ENCODE measurements around the gene TSHZ2.
A peak's percentile ranks its signal among the peaks of the same experiment; 100 is the strongest.
"Not testable (repeated sequence)": the region's sequence is repeated elsewhere in the genome, so short reads cannot be mapped to it uniquely, and the experiment has no call there.

Gene TSHZ2

DNA sequence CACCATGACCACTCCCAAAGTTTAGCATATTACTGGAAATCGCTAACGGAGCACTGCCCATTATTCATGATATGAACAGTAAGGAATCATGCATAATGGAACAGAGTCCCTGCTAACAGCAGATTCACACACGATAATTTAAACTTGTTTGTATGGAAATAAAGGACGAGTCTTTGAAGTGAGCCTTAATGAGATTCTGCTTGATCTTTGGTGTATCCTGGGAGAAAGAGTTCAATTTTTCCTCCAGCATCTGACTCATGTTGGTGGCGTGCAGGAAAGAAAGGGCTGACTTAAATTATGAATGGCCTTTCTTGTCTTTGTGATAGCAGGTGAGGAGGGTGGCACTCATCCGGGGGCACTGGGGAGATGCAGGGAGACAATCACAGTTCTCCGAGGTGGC is 426.9 kb downstream of the TSHZ2 start:
- DNase-seq = no peak

DNA sequence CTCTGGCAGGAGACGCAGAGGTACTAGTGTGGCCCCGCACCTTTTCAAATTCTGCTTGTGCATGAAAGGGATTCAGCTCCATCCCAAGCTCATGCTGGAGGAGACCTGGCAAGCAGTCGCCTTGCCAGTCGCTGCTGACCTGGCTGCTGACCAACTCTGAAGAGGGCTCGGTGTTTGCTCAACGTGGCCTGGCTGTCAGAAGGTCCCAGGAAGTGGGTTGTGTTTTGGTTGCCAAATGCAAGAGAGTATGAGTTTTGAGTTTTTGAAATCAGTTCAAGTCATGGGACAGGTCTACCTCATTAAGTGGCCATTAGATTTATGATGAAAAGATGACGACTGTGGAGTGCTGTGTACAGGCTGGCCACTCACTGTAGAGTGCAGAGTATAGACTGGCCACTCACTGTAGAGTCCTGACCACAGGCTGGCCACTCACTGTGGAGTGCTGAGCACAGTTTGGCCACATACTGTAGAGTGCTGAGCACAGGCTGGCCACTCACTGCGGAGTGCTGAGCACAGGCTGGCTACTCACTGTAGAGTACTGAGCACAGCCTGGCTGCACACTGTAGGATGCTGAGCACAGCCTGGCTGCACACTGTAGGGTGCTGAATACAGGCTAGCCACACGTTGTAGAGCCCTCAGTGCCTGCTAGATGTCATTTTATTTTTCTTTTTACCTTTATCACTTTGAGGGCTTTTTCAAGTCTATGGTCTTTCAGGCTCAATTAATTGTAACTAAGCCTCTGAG is 427.6 kb downstream of the TSHZ2 start:
- DNase-seq = no peak

DNA sequence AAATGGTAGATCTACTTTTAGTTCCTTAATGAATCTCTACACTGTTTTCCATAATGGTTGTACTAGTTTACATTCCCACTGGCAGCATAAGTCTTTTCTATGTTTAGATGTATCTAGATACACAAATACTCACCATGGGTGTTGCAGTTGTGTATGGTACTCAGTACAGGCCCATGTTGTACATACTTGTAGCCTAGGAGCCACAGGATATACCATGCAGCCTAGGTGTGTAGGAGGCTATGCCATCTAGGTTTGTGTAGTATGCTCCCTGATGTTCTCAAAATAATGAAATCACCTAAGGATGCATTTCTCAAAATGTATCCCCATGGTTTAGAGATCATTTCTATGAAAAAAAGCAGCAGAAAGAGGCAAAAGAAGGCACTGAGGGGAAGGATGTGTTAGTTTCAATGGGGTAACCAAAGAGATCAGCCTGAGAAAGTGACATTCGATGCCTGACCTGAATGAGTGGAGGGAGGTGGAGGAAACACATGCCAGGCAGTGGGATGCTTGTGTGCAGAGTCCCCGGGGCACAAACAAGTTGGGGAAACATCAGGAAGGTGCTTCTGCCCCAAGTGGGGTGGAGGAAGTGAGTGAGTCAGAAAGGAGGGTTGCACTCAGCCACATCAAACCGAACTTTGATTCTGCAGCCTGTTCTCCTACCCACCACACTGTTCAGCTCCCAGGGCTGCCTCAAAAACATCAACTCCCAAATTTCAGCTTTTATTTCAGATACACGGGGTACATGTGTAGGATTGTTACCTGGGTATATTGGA is 430.3 kb downstream of the TSHZ2 start:
- no peak for DNase-seq

DNA sequence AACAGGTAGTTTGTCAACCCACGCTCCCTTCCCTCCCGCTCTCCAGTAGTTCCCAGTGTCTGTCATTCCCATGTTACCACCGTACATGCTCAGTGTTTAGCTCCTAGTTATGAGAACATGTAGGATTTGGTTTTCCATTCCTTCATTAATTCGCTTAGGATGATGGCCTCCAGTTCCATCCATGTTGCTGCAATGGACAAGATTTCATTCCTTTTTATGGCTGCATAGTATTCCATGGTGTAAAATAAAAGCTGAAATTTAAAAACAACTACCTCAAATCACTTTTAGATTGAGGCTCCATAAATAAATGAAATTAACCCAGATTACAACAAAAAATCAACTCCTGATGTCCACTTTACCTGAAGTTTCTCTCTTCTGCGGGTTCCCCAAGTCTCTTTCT is 430.9 kb downstream of the TSHZ2 start:
- DNase-seq = no peak

DNA sequence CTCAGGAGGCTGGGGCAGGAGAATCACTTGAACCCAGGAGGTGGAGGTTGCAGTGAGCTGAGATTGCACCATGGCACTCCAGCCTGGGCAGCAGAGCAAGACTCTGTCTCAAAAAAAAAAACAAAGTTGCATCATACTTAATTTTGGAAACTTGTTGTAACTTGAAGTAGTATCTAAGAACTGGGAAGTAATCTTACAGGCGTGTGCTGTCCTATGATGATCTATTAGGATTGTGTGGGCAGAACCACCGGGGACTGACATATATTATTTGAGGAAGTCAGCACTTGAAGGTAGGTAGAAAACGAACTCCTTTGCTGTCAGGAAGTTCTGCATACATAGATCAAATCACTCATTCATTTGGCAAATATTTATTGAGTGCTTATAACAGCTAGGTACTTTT is 433.0 kb downstream of the TSHZ2 start:
- DNase-seq = no peak

DNA sequence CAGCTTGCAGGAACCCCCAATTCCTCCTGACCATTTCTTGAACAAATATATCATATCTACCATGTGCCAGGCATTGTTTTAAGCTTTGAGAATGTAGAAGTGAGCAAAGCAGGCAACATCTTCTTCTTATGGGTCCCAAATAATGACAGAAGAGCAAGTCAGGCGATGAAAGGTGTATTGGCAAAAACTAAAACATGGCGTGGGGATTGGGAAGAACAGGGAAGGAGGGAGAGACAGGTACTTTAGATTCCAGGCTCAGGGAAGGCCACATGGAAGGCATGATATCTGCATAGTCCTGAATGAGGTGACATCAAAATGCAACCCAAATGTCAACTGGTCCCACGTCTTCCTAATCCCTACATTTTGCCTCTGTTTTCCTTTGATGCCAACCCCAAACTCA is 434.4 kb downstream of the TSHZ2 start:
- DNase-seq = no peak

DNA sequence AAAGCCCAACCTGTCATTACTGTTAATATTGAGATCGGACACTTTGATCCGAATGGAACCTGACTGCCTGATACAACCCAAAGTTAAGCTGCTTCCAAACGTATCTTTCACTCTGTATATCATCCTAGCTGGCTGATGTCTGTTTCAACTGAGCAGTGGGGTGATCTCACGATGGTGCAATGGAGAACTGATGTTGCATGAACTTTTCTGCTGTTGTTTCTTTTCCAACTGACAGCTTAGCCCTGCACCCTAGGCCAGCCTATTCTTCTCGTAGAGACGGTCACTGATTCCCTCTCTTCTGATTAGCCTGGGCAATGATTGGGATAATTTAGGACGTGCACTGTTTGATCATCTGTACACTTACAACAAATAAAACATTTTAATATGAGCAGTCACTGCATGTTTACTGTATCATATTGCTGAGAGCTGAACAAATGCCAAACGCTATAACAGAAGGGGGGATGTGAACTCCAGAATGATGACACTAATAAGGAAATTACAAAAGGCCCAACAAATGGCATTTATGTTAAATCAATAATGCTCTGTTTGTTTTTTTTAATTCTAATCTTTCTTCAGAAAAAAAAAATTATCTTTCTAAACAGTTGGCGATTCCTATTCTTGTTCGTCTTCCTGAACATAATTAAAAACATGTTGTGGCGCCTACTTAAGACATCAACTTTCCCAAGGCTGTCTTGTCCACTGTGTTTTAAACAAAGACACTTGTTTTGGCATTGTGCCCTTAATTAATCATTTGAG is 436.7 kb downstream of the TSHZ2 start:
- peak; percentile 51 for DNase-seq

DNA sequence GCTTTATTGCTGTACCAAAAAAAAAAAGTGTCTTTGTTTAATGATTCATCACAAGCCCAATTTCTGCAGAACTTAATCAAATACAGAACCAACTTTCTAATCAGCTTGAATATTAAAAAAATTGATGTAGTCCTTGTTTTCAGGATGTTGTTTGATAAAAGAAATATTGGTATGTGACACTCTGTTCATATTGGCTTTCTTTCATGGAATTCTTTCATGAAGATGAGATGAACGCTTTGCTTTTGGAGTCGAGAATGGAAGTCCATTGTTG is 437.2 kb downstream of the TSHZ2 start:
- peak; percentile 36 for DNase-seq

DNA sequence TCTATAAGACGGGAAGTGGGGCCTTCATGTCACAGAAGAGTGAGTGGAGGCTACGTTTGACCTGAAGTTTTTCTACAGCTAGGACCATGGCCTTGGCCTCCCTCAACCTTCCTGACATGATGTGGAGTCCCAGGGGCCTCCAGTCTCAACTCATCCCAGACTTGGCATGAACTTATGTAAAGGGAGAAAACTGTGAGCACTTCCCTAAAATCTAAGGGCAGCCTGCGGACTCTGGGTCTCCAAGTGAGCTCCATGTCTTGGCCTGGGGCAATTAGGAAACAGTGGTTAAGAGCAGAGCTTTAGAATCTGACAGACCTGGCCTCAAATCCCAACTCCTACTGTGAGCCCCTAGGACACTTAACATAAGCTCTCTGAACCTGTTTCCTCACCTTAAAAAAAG is 439.0 kb downstream of the TSHZ2 start:
- DNase-seq = no peak

DNA sequence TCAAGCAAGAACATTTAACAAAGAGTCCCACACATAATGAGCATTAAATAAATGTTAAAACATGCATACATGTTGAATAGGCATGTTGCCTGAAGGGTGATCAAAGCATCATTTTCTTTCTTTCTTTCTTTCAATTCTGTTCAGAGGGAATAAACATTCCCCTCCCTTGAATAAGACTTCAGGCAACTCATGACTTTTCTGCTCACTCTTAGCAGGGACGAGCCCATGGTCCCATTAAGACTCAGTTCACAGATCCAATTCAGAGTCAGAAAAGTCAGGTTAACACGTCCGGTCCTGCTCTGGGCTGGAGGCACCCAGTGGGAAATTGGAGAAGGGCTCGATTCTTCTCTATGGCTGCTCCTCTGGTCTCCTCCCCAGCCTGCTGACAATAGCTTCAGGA is 439.7 kb downstream of the TSHZ2 start:
- DNase-seq = no peak

DNA sequence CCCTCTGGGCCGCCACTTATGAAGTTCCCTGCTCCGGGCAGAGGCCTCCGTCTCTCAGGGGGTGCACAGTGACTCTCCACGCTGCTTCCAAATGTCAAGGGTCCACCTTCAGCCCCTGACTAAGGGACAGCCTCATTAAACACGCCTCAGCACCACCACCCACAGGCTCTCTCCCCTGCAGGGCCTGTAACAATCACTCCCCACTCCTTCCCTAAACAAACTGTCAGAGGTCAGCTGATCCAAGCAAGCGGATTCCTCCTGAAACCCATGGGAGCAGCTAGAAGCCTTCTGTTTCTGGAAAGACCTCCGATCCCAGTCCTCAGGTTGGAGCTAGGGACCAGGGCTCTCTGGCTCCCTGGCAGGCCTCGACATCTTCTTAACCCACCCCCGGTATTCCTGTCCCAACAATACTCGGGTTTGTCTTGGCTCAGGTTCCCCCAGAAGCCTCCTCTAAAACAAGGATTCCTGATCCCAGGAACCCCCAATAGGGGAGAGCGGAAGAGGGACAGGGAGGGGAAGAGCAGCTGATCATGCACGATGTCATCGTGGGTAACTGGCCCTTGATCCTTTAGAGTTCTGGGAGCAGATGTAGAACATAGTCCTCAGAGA is 440.5 kb downstream of the TSHZ2 start:
- DNase-seq = peak; percentile 58

DNA sequence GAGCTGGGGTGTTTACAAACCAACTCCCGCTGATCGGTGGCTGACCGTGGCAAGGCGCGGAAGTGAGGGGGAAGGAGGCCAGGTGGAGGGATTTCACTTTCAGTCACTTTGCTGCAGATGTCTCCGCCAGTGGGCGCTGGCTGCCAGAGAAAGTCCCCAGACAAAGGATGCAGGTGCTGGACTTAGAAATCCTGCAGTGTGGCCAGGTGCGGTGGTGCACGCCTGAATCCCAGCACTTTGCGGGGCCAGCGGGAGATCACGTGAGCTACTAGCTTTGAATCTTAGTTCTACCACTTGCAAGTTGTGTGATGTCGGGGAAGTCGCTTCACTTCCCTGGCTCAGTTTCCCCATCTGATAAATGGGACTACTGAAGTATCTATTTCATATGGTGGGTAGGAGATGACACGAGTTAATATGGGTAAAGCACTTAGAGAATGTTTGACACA is 441.1 kb downstream of the TSHZ2 start:
- DNase-seq = no peak

DNA sequence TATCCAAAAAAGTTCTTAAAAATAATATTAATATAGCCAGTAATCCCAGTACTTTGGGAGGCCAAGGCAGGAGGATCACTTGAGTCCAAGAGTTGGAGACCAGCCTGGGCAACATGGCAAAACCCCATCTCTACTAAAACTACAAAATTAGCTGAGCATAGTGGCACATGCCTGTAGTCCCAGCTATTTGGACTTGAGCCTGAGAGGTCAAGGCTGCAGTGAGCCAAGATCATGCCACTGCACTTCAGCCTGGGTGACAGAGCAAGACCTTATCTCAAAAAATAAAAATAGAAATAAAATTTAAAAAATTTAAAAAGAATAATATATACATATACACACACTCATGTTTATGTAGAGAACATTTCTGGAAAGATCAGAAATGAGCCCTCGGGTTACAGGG is 441.7 kb downstream of the TSHZ2 start:
- DNase-seq = not testable (repeated sequence)

DNA sequence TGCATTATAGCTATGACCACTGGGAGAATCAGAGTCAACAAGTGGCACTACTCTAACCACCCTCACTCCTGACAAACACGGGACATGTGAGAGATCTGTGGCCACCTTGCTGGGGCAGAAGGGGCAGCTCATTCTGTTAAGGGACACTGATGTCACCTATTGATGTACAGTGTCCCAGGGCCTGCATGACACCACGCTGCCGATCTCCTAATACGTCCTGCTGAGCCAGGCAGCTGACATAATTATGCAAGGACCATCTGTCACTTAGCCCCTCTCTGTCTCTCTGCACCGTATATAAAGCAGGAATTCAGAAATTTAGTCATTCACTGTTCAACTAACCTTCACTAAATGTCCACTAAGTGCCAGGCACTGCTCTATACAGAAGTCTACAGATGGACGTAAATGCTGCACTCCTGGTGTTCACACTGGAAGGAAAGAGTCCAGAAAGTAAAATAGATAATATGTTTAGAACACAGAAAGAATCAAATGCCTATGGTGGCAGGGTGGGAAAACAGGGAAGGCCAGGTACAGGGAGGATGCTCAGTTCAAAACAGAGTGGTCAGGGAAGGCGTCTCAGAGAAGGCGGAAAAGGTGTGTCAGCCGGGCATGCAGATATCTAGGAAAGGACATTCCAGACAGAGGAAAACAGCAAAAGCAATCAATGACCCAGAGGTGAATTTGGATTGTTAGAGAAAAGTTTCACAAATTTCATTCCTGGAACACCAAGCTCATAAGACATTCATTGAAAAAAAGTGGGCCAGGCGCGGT is 447.7 kb downstream of the TSHZ2 start:
- no peak for DNase-seq

DNA sequence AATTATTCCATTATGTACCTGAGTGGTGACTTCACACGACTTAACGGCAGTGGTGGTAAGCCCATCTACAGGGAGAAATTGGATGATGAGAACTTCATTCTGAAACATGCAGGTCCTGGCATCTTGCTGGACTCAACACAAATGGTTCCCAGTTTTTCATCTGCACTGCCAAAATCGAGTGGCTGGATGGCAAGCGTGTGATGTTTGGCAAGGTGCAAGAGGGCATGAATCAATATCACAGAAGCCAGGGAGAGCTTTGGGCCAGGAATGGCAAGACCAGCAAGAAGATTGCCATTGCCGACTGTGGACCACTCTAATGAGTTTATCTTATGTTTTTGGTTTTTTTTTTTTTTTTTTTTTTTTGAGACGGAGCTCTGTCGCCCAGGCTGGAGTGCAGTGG is 449.2 kb downstream of the TSHZ2 start:
- DNase-seq = no peak

DNA sequence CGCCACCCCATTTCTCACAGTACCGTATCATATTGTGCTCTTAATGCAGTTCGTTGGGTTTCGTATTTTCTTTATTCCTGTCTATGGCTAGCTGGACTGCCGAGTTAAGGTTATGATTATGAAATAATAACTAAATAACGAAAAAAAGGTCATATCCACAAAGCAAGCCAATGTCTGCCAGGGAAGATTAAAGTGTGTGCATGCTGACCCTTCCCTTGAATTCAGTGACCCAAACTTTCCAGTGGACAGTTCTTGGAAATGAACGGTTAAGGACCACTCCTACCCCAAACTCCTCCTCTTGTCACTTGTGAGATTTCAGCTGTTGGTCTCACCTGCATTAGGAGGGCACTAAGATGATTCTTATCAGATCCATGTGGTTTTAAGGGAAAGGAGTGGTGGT is 449.9 kb downstream of the TSHZ2 start:
- DNase-seq = no peak

DNA sequence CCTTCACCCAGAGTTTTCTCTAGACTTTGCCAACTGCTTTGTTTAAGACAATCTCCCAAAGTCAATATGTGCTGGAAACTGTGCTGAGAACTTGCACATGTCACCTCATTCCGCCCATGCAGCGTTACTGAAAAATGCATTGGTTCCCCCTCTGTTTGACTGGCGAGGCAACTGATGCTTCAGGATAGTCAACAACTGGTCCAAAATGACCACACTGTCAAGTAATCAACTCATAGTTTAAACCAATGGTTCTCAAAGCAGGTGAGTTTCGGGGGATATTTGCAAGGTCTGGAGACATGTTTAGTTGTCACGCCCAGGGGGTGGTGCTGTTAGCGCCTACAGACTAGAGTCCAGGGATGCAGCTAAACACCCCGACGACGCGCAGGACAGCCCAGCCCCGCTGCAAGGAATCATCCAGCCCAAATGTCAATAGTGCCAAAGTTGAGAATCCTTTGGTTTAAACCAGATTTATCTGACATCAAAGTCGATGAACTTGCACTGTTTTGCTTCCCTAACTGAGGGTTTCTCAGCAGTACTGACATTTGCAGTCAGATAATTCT is 451.5 kb downstream of the TSHZ2 start:
- no peak for DNase-seq

DNA sequence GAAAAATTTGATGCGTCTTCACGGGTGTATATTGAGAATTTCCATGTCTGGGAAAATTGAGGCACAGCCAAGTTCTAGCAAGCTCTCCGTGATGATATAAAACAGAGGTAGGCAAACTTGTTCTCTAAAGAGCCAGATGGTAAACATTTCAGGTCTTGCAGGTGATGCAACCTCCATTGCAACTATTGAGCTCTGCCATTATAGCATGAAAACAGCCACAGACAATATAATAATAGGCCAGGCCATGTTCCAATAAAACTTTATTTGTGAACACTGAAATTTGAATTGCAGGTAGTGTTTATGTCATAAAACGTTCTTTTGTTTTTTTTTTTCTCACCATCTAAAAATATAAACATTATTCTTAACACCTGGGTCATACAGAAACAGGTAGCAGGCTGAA is 453.3 kb downstream of the TSHZ2 start:
- DNase-seq = no peak

DNA sequence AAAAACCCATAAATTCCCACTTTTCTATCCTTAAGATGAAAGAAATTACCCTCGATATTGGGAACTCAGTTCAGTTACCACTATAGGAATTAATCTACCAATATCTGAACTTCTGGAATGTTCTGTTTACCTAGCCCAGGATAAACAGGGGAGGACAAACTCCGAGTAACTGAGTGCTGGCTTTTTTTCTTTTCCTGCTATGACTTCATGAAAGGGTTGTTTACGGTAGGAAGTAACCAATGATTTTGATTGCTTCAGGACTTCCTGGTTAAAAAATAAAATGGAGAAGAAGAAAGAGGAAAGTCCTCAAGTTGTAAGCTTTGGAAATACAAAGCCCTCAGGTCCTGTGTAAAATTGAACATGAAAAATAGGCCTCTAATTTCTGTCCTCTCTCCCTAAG is 453.8 kb downstream of the TSHZ2 start:
- no peak for DNase-seq

DNA sequence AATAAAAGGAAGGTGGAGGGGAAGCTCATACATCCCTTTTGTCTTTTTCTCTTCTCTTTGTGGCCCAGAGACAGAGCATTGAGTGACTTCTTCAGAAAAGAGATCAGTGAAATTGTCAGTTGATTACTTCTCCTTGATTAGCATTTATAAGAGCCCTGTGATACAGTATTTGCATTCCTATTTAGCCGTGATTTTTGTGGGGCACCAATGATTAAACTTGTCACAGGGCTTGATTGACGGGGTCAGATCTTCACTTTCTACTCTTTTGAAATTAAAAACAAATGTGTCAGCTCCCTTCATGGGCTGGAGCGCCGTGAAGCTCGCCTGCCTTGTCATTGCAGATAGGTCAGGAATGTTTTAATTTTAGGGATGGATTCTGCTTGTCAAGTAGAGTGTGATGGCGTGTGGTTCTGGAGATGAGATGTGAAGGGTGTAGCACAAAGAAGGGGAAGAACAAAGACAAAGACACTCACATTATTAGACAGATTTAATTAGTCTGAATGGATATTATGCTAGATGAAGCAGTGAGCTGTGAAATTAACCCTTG is 454.7 kb downstream of the TSHZ2 start:
- DNase-seq = peak; percentile 53

DNA sequence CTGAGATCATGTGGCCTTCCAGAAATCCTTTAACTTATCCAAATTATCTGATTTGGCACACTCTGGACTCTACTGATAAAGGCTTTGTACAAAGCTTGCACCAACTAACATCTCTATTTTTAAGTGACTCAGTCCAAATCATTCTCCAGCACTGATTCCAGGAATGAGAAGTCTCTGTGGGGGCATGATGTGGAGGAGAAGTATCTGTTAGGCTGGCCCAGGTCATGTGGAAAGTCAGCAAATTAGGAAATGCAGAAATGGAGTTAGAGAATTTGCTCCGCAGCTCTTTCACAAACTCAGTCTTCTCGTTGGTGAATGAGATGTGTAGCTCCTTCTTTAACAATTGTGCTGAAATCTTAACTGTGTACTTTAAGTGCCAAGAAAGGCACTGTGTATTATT is 455.8 kb downstream of the TSHZ2 start:
- no peak for DNase-seq

DNA sequence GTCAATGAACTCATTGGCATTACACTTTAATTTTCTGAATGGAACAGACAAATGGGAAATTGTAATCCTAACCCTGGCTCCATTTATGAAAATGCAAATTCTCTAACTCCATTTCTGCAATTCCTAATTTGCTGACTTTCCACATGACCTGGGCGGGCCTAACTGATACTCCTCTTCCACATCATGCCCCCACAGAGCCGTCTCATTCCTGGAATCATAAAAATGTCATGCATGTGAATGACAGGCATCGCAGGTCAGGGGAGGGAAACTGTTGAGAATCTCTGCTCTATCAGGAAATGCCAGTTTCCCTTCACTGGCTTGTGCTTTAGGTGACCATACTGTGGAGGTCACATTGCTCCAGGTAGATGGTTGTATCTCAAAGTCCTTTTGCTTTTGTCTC is 456.4 kb downstream of the TSHZ2 start:
- no peak for DNase-seq

Measured in retina (tissue), 1 donor.